ENCODE measurements around the gene ACP1.
A peak's percentile ranks its signal among the peaks of the same experiment; 100 is the strongest.

Gene ACP1

DNA sequence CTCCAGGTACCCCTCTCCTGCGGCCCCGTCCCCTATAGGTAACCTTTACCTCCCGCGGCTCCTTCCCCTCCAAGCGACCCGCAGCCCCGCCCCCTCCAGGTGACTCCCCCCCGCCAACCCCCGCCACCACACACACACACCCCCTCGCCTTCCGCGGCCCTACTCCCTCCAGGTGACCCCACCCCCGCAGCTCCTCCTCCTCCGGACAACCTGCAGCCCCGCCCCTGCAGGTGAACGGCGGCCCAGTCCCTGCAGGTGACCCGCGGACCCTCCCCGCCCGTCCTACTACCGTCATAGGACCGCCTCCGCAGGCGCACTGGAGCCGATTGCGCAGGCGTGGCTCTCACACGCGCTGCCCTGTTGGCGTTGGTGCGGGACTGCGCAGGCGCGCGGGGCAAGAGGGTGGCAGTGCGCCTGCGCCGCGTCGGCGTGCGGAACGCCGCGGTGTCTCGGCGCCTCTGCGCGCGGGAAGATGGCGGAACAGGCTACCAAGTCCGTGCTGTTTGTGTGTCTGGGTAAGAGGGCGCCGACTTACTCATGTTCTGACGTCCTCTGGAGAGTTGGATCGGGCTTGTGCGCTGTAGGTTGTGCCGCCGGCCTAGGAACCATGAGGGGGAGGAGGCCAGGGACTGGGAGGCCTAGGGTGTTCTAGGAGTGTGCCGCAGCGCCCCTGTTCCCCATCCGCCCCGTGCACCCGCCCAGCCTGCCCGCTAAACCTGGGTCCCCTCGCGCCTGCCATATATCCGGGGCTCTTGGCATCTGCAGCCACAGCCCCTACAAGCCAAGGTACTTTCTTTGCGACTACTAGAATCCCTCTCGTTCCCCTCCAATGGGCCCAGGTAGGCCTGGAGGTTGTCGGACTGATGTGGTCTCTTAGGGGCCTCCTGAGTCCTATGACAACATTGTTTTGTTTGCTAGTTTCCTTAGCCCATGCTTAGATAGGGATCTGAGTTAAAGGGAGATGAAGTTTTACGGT, at the start of gene ACP1:
Gene ACP1 (plus strand): TSS at position 455 of the 976 bp plus-strand sequence. CDS start 18 bp downstream, at position 473.
- peak; percentile 48 for DNase-seq

DNA sequence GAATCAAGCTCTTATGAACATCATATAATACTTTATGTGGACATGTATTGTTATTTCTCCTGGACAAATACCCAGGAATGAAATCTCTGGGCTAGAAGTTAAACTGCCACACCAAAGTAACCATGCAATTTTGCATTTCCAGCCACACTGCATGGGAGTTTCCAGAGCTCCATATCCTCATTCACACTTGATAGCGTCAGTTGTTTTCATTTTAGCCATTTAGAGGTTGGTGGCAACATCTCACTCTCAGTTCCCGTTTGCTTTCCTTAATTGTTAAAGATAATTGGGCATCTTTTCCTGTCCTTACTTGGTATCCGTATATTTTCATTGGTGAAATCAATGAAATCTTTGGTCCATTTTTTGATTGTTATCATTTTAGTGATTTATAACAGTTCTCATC, 48.7 kb upstream of the ACP1 start:
- DNase-seq = no peak

DNA sequence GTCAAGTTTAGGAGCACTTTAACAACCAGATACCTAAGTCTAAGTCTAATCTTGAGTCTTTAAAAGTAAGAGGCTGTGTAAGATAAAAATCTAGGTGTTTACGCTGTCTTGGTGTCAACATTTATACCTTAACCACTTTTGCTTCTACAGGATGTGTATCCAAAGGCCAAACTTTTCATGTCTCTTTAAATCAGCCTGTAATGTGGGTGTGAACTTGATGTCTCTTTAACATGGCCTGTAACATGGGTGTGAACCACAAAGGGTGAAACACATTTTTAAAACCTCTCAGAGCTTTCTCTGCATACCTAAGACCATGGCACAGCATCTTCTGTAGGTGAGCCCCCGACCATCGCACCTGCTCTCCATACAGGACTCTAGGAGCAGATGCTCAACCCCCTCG, 41.3 kb upstream of the ACP1 start:
- DNase-seq = no peak

DNA sequence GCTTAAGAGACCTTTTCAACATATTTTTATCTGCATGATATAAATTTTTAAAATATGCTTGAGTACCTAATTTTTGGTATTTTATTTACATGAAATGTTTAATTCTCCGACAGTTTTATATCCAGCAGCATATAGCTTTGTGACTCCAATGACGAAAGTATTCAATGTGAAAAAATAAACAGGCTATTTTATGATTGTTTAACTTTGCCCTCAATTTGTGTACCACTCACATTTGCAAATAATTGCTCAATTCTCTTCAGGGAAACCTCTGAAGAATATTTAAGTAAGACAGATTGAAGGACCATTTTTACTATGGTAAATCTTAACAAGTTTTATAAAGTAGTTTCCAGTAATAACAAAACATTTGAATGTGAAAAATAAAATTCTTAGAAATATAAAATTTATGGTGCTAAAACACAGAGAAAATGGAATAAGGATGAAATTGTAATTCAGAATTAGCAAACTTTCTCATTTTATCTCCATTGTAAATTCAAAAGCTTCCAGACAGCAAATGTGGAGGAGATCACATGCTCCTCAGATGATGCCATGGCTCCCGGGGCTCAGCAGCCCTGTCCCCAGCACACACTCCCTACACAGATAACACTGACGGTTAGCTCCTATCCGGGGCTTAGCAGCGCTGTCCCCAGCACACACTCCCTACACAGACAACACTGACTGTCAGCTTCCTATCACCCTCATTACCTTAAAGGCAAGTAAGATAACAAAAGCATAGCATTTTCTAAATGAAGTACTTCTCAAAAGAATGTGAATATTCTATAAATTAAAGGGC, 40.6 kb upstream of the ACP1 start:
- DNase-seq = no peak

DNA sequence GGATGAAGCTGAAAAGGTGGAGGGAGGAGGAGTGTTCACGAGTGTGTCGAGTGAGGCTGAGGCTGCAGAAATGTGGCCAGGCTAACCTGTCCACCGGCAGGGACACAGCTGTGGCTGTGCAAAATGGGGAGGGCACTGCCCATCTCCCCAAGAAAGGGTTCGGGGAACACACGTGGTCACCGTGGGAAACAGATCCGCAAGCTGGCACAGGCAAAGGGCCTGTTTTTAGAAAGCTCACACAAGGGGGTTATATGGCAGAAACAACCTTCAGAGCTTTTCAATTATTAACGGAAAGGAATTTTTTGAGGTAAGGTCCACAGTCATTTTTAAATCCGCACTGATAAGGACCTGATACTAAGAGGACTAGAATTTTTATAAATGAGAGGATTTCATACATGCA, 36.6 kb upstream of the ACP1 start:
- no peak for DNase-seq

DNA sequence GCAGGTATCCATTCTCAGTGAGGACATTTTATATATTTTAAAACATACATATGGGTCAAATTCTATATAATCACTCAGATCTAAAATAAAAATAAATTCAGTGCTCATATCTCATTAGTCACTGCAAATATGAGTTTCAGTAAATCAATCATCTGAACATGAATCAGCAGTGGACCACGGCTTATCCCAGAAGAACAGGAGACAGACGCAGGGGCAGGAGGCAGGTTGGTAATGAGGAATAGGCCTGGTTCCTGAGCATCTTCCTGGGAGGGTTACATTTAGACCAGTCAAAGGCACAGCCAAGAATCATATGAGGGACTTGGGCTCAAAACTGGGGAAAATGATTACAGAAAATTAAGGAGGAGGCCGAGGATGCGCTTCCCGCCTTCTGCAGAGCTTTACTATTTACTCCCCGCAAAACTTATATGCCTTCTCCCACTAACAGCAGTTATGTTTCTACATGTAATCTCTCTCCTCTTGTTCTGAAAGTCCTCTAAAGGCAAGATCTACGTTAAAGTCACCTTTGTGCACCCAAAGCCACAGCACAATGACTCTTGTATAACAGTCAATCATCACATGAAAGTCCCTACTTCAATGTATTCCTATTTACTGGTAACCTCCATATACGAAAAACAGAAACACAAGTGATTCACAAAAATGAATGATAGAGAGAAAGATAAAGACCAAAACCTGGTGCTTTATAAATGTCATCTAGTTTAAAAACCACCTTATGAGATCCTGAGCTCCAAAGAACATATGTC, 36.0 kb upstream of the ACP1 start:
- DNase-seq = no peak

DNA sequence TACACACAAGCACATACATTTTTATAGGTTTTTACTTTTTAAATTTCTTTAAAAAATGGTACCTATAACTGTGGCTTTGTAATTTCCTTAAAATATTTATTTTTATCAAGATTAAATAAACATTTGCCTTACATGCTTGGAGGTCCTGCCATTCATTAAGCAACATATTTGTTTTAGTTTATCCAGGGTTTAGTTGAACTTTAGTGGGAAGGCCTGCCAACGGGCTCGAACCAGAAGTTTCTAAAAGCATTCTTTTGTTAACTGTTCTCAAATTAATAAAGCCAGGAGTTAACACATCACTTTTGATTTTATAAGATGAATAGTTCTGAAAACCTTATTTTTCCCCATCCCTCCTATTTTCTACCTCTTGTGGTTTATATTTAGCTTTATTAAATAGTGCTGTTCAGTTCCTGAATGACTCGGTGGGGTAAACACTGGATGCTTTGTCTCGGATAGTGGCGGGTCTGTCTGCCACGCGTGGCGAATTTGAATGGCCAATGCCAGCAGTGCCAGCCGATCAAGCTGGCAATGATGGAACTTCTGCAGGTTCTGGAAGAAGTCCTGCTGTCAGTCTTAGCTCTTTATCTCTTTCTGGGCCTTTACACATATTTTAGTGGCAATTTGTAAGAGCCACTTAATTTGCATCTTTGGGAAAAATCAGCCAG, 33.1 kb upstream of the ACP1 start:
- DNase-seq = no peak

DNA sequence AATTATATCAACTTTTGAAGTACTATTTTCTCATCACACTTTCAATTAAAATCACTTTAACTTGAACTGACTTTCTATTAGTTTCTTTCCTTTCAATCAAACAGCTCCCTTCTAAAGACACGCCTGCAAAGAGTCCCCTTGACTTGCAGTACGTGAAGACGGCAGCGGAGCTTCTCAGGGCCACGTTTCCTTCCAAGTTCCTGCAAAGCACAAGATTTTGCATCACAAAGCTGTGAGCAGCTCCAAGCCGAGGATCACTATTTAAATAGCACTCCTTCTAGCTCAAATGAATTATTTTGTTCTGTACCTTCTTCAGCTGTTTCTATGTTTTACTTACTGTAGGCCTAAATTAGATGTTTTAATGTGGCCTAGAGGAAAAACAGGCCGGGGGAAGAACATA, 31.7 kb upstream of the ACP1 start:
- DNase-seq = no peak

DNA sequence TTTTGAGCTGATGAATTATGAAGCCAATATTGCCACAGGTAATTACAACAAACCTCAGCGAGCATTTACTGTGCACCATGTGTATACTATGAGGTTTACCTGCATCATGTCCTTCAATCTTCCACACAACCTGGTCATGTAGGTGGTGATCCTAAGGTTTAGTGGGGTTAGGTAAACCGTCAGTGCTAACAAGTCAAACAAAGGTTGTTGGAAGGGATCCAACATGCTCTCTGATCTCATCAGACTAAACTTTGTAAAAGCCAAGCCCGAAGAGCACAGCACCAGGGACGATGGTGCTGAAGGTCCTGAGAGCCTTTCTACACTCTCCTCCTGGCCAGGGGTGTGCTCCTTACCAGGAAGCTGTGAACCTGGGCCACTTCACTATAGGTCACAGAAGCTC, 30.3 kb upstream of the ACP1 start:
- no peak for DNase-seq

DNA sequence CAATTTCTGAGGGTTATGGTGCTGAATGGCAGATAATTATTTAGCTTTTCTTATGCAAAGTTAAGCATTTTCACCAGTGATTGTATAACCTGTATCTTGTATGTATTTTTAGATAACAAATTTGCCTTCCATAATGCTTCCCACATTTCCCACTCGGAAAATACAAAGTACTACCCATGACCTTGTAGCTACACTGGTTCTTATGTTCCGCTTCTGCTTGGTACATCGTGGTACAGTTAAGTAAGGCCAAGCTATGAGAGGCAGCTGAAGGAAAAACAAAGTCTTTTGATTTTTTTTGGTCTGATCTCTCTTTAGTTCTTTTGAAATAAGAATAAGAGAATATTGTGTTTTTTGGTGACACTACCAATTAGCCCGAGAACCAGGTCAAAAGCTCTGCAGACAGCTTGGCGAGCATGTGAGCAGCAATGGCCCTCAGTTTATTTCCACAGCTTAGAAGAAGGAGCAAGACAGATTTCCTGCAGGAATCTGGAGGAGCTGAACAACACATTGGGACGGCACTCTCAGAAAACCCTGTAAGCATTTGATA, 27.7 kb upstream of the ACP1 start:
- no peak for DNase-seq

DNA sequence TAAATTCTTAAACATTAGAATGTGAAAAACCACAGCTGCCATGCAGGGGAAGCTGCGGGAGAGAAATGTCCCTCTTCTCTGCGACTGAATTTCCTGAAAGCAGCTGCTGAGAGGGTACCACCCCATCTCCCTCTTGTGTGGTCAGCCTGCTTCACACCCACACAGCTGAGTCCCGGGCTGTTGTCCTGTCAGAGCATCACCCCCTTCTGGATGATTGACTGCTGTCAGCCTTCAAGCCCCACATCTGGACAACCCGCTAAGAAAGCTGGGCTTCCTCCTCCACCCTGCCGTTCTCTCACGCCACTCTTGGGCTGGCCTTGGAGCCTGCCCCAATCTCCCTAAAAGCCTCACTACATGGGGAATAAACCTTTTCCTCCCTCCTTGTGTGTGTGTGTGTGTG, 26.9 kb upstream of the ACP1 start:
- DNase-seq = no peak

DNA sequence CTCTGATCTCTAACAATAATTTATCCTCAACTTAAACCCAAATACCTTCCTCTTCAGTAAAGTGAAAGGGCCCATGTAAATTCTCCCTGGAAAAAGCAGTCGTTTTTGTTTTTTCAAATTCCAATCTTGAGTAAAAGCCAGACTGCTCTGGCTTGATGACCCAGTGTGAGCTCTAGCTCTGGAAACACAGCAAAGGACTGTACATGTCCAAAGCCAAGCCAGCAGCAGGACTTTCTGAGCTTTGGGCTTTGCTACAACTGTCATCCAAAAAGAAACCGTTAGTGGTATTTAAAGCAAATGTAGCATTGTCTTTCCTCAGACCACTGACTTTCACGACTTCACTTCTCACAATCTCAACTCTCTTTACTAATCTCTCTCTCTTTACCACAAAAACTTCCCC, 26.3 kb upstream of the ACP1 start:
- DNase-seq = no peak

DNA sequence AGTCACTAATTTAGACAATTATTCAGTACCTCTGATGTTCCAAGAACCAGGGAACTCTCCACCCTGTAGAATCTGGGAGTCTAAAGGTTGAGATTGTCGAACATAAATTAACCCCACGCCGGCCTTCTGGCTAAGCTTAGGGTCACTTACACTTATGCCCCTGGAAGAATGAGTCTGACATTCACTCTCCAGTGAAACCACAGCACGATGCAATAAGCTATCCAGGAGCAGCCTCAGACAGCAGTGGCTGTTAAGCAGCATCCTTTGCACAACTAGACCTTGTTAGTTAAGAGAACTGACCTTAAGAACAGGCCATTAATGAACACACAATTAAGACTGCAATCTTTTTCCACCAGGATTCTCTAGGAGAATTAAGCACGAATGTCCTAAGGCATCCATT, 25.9 kb upstream of the ACP1 start:
- no peak for DNase-seq

DNA sequence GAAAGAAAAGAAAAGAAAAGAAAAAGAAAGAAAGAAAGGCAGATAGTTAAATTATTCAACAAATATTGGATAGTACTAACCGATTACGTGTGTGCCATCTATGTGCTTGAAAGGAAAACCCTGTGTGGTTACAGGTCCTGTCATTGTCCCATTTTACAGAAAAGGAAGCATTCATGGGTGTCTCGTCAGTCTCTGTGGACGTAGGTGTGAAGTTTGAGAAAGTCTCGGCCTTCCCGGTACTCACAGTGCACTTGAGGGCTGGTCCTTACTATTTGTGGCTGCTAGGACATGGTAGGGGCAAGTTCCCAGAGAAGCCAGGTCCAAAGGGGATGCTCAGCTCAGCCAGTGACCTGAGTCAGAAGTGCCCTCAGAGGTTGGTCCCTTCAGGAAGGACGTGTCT, 20.2 kb upstream of the ACP1 start:
- no peak for DNase-seq

DNA sequence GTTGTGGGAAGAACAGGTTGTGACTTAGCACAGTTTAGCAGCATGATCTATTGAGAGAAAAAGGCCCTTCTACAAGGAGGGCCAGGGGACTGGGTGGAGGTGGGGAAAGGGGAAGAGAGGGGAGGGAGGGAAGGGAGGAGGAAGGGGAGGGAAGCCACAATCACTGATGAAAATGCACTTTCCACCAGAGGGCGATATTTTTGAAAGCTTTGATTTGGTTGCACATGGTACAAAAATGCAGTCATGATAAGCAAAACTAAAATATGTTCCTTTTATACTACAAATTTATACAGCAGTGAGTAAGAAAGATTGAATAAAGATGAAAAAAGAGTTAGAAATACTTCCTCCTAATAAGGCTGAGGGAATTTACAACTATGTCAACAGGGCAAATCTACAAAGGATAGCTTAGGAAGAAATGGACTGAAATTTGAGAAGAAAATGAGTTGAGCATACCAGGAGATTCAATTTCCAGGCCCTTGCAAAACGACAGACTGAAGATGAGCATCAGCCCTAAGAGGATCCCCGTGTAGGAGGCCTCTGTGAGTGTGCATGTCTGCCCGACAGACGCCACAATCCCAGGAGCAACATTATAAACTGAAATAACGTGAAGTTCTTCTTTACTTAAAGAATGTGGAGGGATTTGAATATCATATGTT, 18.1 kb upstream of the ACP1 start:
- no peak for DNase-seq

DNA sequence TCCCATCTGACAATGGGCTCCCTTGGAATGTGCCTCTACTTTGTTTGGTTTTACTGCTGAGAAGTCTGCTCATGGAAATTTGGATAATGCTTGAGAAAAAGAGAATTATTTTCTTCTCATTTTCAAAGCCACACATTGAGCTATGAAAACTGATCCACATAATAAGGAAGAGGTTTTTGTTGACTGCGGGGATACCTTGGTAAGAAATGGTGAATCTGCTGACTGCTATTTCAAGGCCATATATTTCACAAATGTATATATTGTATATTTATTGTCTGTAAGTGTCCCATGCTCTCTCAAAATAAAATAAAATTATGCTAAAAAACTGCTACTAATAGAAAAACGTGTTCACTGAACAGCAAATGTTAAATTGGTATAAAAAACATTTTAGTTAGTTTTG, 16.0 kb upstream of the ACP1 start:
- DNase-seq = no peak

DNA sequence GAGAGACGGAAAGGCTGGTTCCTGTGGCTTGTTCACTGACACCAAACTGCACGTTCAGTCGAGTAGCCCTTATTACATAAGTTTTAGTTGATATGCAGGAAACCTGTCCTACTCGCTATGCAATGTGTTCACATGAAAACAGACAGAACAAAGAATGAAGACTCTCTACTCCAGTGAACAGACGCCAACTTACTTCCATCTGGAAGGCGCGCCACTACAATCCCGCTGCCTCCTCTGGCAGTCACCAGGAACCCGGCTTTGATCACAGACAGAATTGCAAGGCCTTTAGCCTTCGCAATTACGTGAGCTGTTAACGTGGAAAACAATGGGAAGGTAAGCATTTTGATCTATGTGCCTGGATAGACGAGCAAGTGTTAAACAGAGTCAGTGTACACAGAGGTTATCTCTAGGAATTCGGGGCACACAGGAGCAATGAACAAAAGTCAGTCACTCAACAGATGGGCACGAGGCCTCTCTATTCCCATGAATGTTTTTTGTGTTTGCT, 15.2 kb upstream of the ACP1 start:
- no peak for DNase-seq

DNA sequence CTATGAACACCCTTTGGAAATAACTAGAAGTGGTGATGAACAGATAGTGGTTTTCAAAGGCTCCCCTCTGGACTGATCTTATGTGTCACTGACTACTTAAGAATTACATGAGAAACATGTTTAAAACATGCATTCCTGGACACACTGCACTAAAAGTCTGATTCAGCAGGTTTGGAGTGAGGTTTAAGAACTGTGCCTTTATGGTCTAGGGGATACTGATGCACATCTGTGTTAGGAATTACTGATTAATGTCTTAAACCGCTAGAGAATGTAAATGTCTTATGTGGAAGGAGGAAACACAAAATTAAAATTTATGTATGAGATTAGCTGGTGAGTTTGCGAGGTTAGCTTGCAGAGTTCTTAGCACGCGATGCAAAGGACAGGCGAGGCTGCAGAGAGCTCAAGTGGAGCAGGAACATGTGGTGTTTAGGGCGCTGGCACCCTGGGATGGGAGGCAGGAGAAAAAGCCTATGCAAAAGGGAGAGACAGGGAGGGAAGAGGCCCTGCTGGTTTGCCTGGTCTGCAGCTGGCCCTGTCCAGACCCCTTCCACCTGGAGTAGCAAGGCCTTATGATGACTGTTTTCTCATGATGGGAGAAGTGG, 12.6 kb upstream of the ACP1 start:
- DNase-seq = no peak

DNA sequence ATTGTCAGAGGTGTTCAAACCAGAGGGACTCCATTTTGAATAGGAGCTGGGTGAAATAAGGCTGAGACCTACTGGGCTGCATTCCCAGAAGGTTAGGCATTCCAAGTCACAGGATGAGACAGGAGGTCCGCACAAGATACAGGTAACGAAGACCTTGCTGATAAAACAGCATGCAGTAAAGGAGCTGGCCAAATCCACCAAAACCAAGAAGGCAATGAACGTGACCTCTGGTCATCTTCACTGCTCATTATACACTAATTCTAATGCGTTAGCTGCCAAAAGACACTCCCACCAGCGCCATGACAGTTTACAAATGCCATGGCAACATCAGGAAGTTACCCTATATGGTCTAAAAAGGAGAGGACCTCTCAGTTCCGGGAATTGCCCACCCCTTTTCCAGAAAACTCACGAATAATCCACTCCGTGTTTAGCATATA, 11.5 kb upstream of the ACP1 start:
- no peak for DNase-seq

DNA sequence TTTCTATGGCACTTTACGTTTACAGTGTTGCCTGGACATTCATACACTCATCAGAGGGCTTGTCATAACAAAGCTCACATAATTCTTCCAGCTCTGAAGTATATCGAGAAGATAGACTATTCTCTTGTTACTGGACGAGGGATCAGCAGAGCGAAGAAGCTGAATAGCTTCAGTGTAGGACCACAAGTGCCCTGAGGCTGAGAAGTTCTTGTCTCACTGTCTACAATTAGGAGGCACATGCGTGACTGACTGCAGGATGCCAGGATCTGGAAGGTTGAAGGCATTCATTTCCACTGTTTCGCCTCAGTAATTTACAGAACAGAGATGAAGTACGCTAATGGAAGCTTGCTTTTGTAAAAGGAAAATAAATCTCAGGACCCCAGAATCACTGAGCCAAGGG, 10.5 kb upstream of the ACP1 start:
- DNase-seq = no peak

DNA sequence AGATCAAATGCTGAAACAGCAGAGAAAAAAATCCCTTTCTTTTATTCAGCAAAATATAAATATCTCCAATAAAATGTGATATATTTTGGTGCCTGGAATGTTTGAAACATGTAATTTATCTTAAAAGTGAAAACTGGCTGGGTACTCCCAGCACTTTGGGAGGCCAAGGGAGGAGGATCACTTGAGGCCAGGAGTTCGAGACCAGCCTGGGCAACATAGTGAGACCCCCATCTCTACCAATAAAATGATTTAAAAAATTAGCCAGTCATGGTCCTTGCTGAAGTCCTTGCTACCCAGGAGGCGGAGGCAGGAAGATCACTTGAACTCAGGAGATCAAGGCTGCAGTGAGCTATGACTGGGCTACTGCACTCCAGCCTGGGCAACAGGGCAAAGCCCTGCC, 9.6 kb upstream of the ACP1 start:
- no peak for DNase-seq

Data from cortex of kidney (tissue), 1 donor.